ENCODE data around the gene MAGEB10.
"Not testable (repeated sequence)": the region's sequence is repeated elsewhere in the genome, so short reads cannot be mapped to it uniquely, and the experiment has no call there.

GRCh38 chrX:27808991-27809859 is 1.4 kb downstream of the MAGEB10 start:
- not testable (repeated sequence) for TF ChIP-seq CTCF (conservative IDR thresholded peaks at IDR 0.05 in 1 of 2, IDR thresholded peaks at IDR 0.05 in 1 of 2; ENCODE audit: low read depth in 1 of 2, low read length in 2 of 2); EZH2 (IDR thresholded peaks at IDR 0.05; ENCODE audit: low read length, missing control alignments)

Measured in fibroblast of lung (primary cell).